Astrocyte (in vitro differentiated cells and primary cell): Measurements from ENCODE around the gene PITPNM3. TPM values are rescaled to one million over a fixed set of nuclear protein-coding genes. Genes with fewer than 3 reads are reported as not detected.

Experiments
- DNase-seq: peaks from one replicate; pipeline ENCODE4 v3.0.0-alpha.2; 2010; ENCODE audit warnings: low read depth
- FAIRE-seq: peaks from 2 replicates; lab custom pipeline; 2011; peaks lifted over from hg19 to GRCh38; lab: Jason Lieb, UNC
- H2AFZ ChIP-seq: 2 replicates; pipeline ENCODE4 v1.6.0; 2012; ENCODE audit warnings: low read depth, low read length, inconsistent platforms
- H3K27ac ChIP-seq: 2 replicates; pipeline ENCODE4 v1.5.1; 2011; ENCODE audit warnings: low read depth, low read length, inconsistent platforms
- H3K27me3 ChIP-seq: 2 replicates; pipeline ENCODE4 v1.6.0; 2011; ENCODE audit warnings: low read length, inconsistent platforms; ENCODE audit not compliant: insufficient read depth
- H3K36me3 ChIP-seq: 2 replicates; pipeline ENCODE4 v1.5.1; 2011; ENCODE audit warnings: low read length, inconsistent platforms; ENCODE audit not compliant: insufficient read depth
- H3K4me1 ChIP-seq: 2 replicates; pipeline ENCODE4 v1.5.1; 2011; ENCODE audit warnings: low read length, inconsistent platforms; ENCODE audit not compliant: insufficient read depth
- H3K4me2 ChIP-seq: 2 replicates; pipeline ENCODE4 v1.6.0; 2012; ENCODE audit warnings: low read length, inconsistent platforms
- H3K4me3 ChIP-seq: 2 replicates; pipeline ENCODE4 v1.5.1; 2011; ENCODE audit warnings: low read depth, mild to moderate bottlenecking, low read length, inconsistent platforms; ENCODE audit not compliant: insufficient read depth
- H3K79me2 ChIP-seq: 2 replicates; pipeline ENCODE4 v1.6.0; 2012; ENCODE audit warnings: mild to moderate bottlenecking, low read length, inconsistent platforms; ENCODE audit not compliant: insufficient read depth
- H3K9ac ChIP-seq: 2 replicates; pipeline ENCODE4 v1.6.0; 2012; ENCODE audit warnings: mild to moderate bottlenecking, low read length, inconsistent platforms
- H3K9me3 ChIP-seq: 2 replicates; pipeline ENCODE4 v1.5.1; 2012; ENCODE audit warnings: low read depth, mild to moderate bottlenecking, low read length, inconsistent platforms; ENCODE audit not compliant: insufficient read depth
- H4K20me1 ChIP-seq: 2 replicates; pipeline ENCODE4 v1.6.0; 2012; ENCODE audit warnings: low read length, inconsistent platforms; ENCODE audit not compliant: insufficient read depth
- H3K27ac Mint-ChIP-seq: one replicate; pipeline ENCODE4 v1.8.0; 2021; ENCODE audit warnings: mild to moderate bottlenecking, mixed read lengths; ENCODE audit not compliant: unreplicated experiment
- H3K27me3 Mint-ChIP-seq: one replicate; pipeline ENCODE4 v1.8.0; 2021; ENCODE audit warnings: low read depth, mixed read lengths; ENCODE audit not compliant: unreplicated experiment
- H3K36me3 Mint-ChIP-seq: one replicate; pipeline ENCODE4 v1.8.0; 2021; ENCODE audit warnings: low read depth, mixed read lengths; ENCODE audit not compliant: unreplicated experiment
- H3K4me1 Mint-ChIP-seq: one replicate; pipeline ENCODE4 v1.8.0; 2021; ENCODE audit warnings: low read depth, mixed read lengths; ENCODE audit not compliant: unreplicated experiment
- H3K4me3 Mint-ChIP-seq: one replicate; pipeline ENCODE4 v1.8.0; 2021; ENCODE audit warnings: mild to moderate bottlenecking, moderate library complexity, mixed read lengths; ENCODE audit not compliant: unreplicated experiment
- H3K9me3 Mint-ChIP-seq: one replicate; pipeline ENCODE4 v1.8.0; 2021; ENCODE audit warnings: mild to moderate bottlenecking, mixed read lengths; ENCODE audit not compliant: unreplicated experiment
- CTCF ChIP-seq: IDR thresholded peaks from 2 replicates; pipeline ENCODE4 v1.5.1; 2011; ENCODE audit warnings: low read depth, mild to moderate bottlenecking, inconsistent platforms, low read length, moderate library complexity; ENCODE audit not compliant: insufficient read depth
- EZH2 ChIP-seq: IDR thresholded peaks from 2 replicates; pipeline ENCODE4 v1.6.1; 2012; ENCODE audit warnings: mild to moderate bottlenecking, low read length, inconsistent platforms; ENCODE audit not compliant: insufficient read depth
- total RNA-seq: library from RNA; stranded (reverse); gene quantifications from 2 replicates; pipeline ENCODE4 v1.2.1, GENCODE V29; 2021

The PITPNM3 gene
- total RNA-seq, 1 donor from 2014 or later: 1.3 TPM

DNA sequence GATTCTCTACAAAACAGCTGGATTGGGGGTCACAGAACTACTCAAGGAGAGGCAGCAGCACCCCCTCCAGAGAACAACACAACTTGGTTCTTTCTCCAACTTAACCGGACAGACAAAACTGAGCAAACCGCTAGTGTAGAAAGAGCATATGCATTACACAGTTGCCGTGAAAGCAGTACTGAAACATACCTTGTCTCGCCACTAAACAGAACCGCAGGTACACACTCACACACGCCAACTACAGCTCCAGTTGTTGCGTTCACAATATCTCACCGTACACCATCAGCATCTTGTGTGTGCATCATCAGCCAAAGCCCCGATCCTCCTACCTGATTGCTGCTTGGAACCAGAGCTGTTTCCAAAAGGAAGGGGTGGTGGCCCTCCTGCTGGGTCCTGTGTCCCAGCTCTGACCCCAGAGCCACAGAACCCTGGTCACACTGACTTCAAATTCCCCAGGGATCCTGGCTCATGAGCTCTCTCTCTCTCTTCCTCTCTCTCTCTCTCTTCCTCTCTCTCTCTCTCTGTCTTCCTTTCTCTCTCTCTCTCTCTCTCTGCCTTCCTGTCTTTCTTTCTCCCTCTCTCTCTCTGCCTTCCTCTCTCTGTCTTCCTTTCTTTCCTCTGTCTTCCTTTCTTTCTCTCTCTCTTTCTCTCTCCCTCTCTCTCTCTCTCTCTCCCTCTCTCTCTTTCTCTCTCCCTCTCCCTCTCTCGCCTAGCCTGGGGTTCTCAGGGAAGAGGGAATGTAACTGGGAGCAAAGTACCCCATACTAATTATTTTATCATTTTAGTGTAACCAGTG, 103.7 kb downstream of the PITPNM3 start:
- Histone ChIP-seq H3K79me2 (no peaks in the 10 kb centered on the region), H3K27ac (no peak overlapping the region), H3K4me3 (no peak overlapping the region), H2AFZ (no peak overlapping the region), H4K20me1 (no peaks in the 10 kb centered on the region), H3K27me3 (peaks cover 5% of the 10 kb centered on the region), H3K36me3 (peaks cover 4% of the 10 kb centered on the region), H3K4me2 (no peak overlapping the region), H3K9me3 (no peaks in the 10 kb centered on the region), H3K4me1 (peaks cover 10% of the 10 kb centered on the region), H3K9ac (no peak overlapping the region)
- DNase-seq: no peak
- TF ChIP-seq CTCF: no peak
- TF ChIP-seq EZH2: no peak
- no peak overlapping the region for H3K4me3 Mint-ChIP-seq
- peaks cover 8% of the 10 kb centered on the region for H3K4me1 Mint-ChIP-seq
- H3K27me3 Mint-ChIP-seq: peaks cover 57% of the 10 kb centered on the region
- H3K36me3 Mint-ChIP-seq: no peaks in the 10 kb centered on the region
- no peak overlapping the region for H3K27ac Mint-ChIP-seq
- peaks cover 2% of the 10 kb centered on the region for H3K9me3 Mint-ChIP-seq
- no peak for FAIRE-seq

DNA sequence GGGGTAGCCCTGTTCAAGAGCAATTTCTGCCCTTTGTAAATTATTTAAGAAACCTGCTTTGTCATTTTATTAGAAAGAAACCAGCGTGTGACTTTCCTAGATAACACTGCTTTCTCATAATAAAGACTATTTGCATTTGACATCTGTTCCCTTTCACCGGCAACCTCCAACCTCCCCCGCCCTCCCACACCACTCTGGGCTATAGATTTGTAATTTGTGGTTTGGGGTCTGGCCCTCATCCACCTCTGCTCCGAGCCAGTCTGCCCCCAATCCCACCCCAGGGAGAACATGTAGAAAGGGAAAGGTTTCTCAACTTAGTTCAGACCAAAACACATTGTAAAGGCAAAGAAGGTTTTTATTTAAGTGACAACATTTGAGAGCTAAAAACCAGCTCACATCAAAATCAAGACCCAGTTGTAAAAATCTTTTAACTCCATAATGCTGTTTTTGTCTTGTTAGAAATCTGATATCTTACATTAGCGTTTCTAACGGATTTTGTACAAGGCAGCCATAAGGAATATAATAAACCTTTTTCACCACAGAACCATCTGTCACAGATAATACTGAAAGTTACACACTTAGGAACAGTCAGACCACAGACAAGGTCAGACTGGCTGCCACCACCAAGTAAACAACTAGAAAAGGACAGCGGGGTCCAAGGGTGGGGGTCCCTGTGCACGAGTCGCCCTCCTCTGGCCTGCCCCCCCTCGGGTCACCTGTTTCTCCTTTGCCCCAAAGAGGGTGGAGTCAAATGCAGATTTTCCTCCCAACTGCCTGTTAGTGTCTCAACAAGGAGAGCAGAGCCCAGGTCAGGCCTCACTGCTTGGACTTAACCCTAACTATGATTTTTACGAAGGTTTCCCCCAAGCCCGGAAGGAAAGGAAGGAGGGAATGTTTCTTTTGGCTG, 105.2 kb downstream of the PITPNM3 start:
- TF ChIP-seq CTCF: no peak
- no peak for TF ChIP-seq EZH2
- no peaks in the 10 kb centered on the region for H3K36me3 Mint-ChIP-seq
- Histone ChIP-seq H3K4me2 (no peak overlapping the region), H3K27ac (no peak overlapping the region), H4K20me1 (no peaks in the 10 kb centered on the region), H2AFZ (no peak overlapping the region), H3K4me1 (peaks cover 7% of the 10 kb centered on the region), H3K9ac (no peak overlapping the region), H3K36me3 (peaks cover 5% of the 10 kb centered on the region), H3K79me2 (no peaks in the 10 kb centered on the region), H3K27me3 (peaks cover 5% of the 10 kb centered on the region), H3K4me3 (no peak overlapping the region), H3K9me3 (no peaks in the 10 kb centered on the region)
- peaks cover 58% of the 10 kb centered on the region for H3K27me3 Mint-ChIP-seq
- peaks cover 2% of the 10 kb centered on the region for H3K9me3 Mint-ChIP-seq
- peaks cover 2% of the 10 kb centered on the region for H3K4me1 Mint-ChIP-seq
- FAIRE-seq: no peak
- no peak for DNase-seq
- no peak overlapping the region for H3K4me3 Mint-ChIP-seq
- no peak overlapping the region for H3K27ac Mint-ChIP-seq
